Right renal pelvis (tissue), 4 donors: ENCODE data around the gene THAP4. TPM values are rescaled to one million over a fixed set of nuclear protein-coding genes. Genes with fewer than 3 reads are reported as not detected.

ENCODE experiments used
- DNase-seq, 4 donors: peaks; one replicate each; pipeline ENCODE4 v3.0.0-alpha.2; 2013; ENCODE audit warnings: low read depth in 4 of 4, low spot score in 3 of 4, missing footprints in 1 of 4
- polyA plus RNA-seq, 4 donors: library from polyadenylated mRNA; unstranded; fragments of 120-200 nt; gene quantifications; one replicate each; pipeline ENCODE4 v1.2.1, GENCODE V29; 2013; ENCODE audit not compliant: insufficient read length in 4 of 4

THAP4 gene
- polyA plus RNA-seq, 4 donors: 54.3 to 71.4 (median 59.2) TPM

DNA sequence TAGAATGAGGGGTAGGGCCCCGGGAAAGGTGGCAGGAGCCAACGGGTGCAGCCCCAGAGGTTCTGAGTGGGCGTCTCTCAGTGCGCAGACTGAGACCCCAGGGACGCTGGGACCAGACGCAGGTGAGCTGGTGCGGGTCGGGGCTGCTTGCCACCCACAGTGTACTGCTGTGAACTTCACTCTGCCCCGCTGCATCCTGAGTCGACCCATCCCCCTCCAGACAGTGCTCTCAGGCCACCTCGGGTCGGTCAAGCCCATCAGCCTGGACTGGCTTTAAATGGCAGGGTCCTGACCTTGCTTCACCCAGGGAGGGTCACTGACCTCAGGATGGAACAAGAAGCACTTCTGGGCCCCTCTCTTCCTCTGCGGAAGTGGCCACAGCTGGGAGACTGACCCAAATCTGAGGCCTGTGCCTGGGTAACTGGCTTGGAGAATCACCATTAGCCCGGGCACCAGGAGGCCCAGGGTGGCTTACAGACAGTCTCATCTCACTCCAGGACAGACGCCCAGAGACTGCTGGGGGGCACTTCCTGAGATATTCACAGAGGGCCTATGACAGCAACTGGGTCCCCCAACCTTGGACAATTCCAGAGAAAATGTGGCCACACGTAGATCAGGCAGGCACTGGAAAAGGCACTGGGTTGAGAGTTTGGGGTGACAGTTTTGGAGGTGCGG is 102.1 kb downstream of the THAP4 start:
- no peak for DNase-seq

Other genes with a start within 250 kb of the THAP4 start
- 100 to 1,000 TPM; 176 to 209 (median 195) TPM for gene STK25, start 128.6 kb downstream of the THAP4 start, polyA plus RNA-seq
- gene BOK, start 78.4 kb downstream of the THAP4 start, polyA plus RNA-seq: 10 to 100 TPM; 19.7 to 32.1 (median 24.2) TPM
- 10 to 100 TPM; 68.3 to 87.6 (median 76.0) TPM for gene ATG4B, start 535 bp upstream of the THAP4 start, polyA plus RNA-seq
- gene DTYMK, start 49.7 kb upstream of the THAP4 start, polyA plus RNA-seq: 10 to 100 TPM; 33.6 to 45.9 (median 35.6) TPM
- gene ING5, start 64.9 kb upstream of the THAP4 start, polyA plus RNA-seq: 10 to 100 TPM; 35.4 to 43.6 (median 42.3) TPM
- 10 to 100 TPM; 31.8 to 48.5 (median 38.0) TPM for gene D2HGDH, start 97.5 kb upstream of the THAP4 start, polyA plus RNA-seq
- under 1 TPM; 0.18 to 0.92 (median 0.43) TPM for gene GAL3ST2, start 139.7 kb upstream of the THAP4 start, polyA plus RNA-seq
- gene NEU4, start 172.0 kb upstream of the THAP4 start, polyA plus RNA-seq: 1 to 10 TPM; 1.1 to 1.8 (median 1.6) TPM
- gene PDCD1, start 221.7 kb upstream of the THAP4 start, polyA plus RNA-seq: under 1 TPM; 0.11 to 0.40 (median 0.18) TPM
- not detected for gene RTP5, start 232.6 kb upstream of the THAP4 start, polyA plus RNA-seq